ENCODE results near the gene RUVBL2. TPM values are rescaled to one million over a fixed set of nuclear protein-coding genes. Genes with fewer than 3 reads are reported as not detected.

The RUVBL2 gene
- total RNA-seq, 5 donors from 2014 or later (not counting 1 experiment from before 2014, with no cell fraction given) = 20.3 to 48.7 (median 41.4) TPM

GRCh38 chr19:49010453-49010852, 16.8 kb downstream of the RUVBL2 start:
- Mint-ChIP-seq H3K4me3 (no peak overlapping the region), H3K9me3 (no peaks in the 10 kb centered on the region), H3K27ac (no peak overlapping the region), H3K36me3 (peaks cover 9% of the 10 kb centered on the region), H3K4me1 (no peaks in the 10 kb centered on the region), H3K27me3 (no peaks in the 10 kb centered on the region)
- ChIA-PET POLR2A (no interaction called here), CTCF (interaction anchor here in 1 of 2 donors (0.6 to 1.0 kb wide), 2 partner anchors 17 to 132 kb away, joined by 3 to 7 read pairs; partner anchors contain the start of genes GYS1 and RUVBL2)
- WGBS (ENCODE audit: insufficient coverage) = 94% methylated on average over 13 of the region's 18 CpGs
- Histone ChIP-seq H3K27ac (ENCODE audit: low read length) (no peak overlapping the region), H3K27me3 (replicated peaks in 1 of 2; ENCODE audit: control insufficient read depth in 2 of 2, extremely low read depth in 1 of 2, insufficient read depth in 2 of 2, low read length in 1 of 2) (no peaks in the 10 kb centered on the region), H3K36me3 (ENCODE audit: control insufficient read depth in 2 of 2, extremely low read depth in 1 of 2, insufficient read depth in 1 of 2, low read length in 1 of 2) (peaks cover 26 to 30% of the 10 kb centered on the region in 2 donors), H3K4me3 (ENCODE audit: control insufficient read depth in 1 of 2, extremely low read depth in 1 of 2, low read length in 1 of 2) (no peak overlapping the region), H3K9me3 (no peaks in the 10 kb centered on the region), H3K4me1 (ENCODE audit: control insufficient read depth in 1 of 2, extremely low read depth in 1 of 2, insufficient read depth in 2 of 2, low read length in 2 of 2) (no peaks in the 10 kb centered on the region)
- ATAC-seq (replicated peaks in 1 of 4) (no peak), DNase-seq (no peak)

- H3K27me3 ChIP-seq (replicated peaks in 1 of 2; ENCODE audit: control insufficient read depth in 2 of 2, extremely low read depth in 1 of 2, insufficient read depth in 2 of 2, low read length in 1 of 2) = no peaks in the 10 kb centered on the region
- H3K27ac ChIP-seq (ENCODE audit: low read length) = no peak overlapping the region
- H3K4me3 Mint-ChIP-seq = no peak overlapping the region
- H3K4me1 ChIP-seq (ENCODE audit: control insufficient read depth in 1 of 2, extremely low read depth in 1 of 2, insufficient read depth in 2 of 2, low read length in 2 of 2) = no peaks in the 10 kb centered on the region
- H3K4me3 ChIP-seq (ENCODE audit: control insufficient read depth in 1 of 2, extremely low read depth in 1 of 2, low read length in 1 of 2) = no peak overlapping the region
- H3K27me3 Mint-ChIP-seq = no peaks in the 10 kb centered on the region
- peaks cover 25 to 27% of the 10 kb centered on the region in 2 donors for H3K36me3 ChIP-seq (ENCODE audit: control insufficient read depth in 2 of 2, extremely low read depth in 1 of 2, insufficient read depth in 1 of 2, low read length in 1 of 2)
- WGBS (ENCODE audit: insufficient coverage) = 91% methylated on average over 12 of the region's 17 CpGs
- H3K4me1 Mint-ChIP-seq = no peaks in the 10 kb centered on the region
- DNase-seq = no peak
- no peaks in the 10 kb centered on the region for H3K9me3 ChIP-seq
- H3K27ac Mint-ChIP-seq = no peak overlapping the region
- POLR2A ChIA-PET = no interaction called here
- peaks cover 8% of the 10 kb centered on the region for H3K36me3 Mint-ChIP-seq
- no peaks in the 10 kb centered on the region for H3K9me3 Mint-ChIP-seq
- no peak for ATAC-seq (replicated peaks in 1 of 4)
- CTCF ChIA-PET = no interaction called here
These were observed 17.5 kb downstream of the RUVBL2 start for GRCh38 chr19:49011194-49011593.

- no peaks in the 10 kb centered on the region for H3K9me3 Mint-ChIP-seq
- ChIA-PET POLR2A (no interaction called here), CTCF (interaction anchor here in 1 of 2 donors (0.9 kb wide), 1 partner anchor 21 kb away, joined by 3 read pairs; the partner anchor contains the start of genes GYS1 and RUVBL2)
- peaks cover 6 to 13% (median 8%) of the 10 kb centered on the region in 3 donors for H3K4me1 Mint-ChIP-seq
- no peak overlapping the region for H3K27ac ChIP-seq (ENCODE audit: low read length)
- peaks cover 12 to 22% of the 10 kb centered on the region in 2 donors for H3K36me3 ChIP-seq (ENCODE audit: control insufficient read depth in 2 of 2, extremely low read depth in 1 of 2, insufficient read depth in 1 of 2, low read length in 1 of 2)
- peaks cover 0 to 6% of the 10 kb centered on the region in 2 donors for H3K27me3 Mint-ChIP-seq
- H3K27me3 ChIP-seq (replicated peaks in 1 of 2; ENCODE audit: control insufficient read depth in 2 of 2, extremely low read depth in 1 of 2, insufficient read depth in 2 of 2, low read length in 1 of 2) = peaks cover 0 to 4% of the 10 kb centered on the region in 2 experiments
- no peak overlapping the region for H3K4me3 Mint-ChIP-seq
- H3K4me1 ChIP-seq (ENCODE audit: control insufficient read depth in 1 of 2, extremely low read depth in 1 of 2, insufficient read depth in 2 of 2, low read length in 2 of 2) = peaks cover 7 to 22% of the 10 kb centered on the region in 2 experiments
- H3K9me3 ChIP-seq = no peaks in the 10 kb centered on the region
- no peak overlapping the region for H3K4me3 ChIP-seq (ENCODE audit: control insufficient read depth in 1 of 2, extremely low read depth in 1 of 2, low read length in 1 of 2)
- H3K36me3 Mint-ChIP-seq = peaks cover 3% of the 10 kb centered on the region
- WGBS (ENCODE audit: insufficient coverage) = 97% methylated on average over 30 of the region's 32 CpGs
- no peak for ATAC-seq (replicated peaks in 1 of 4)
- no peak for DNase-seq
- H3K27ac Mint-ChIP-seq = no peak overlapping the region
These were observed 20.6 kb downstream of the RUVBL2 start for GRCh38 chr19:49014123-49014869.

GRCh38 chr19:49014870-49015255, 21.2 kb downstream of the RUVBL2 start:
- no peak for ATAC-seq (replicated peaks in 1 of 4)
- Mint-ChIP-seq H3K36me3 (peaks cover 3% of the 10 kb centered on the region), H3K4me1 (peaks cover 12 to 17% (median 12%) of the 10 kb centered on the region in 3 donors), H3K27ac (no peak overlapping the region), H3K9me3 (no peaks in the 10 kb centered on the region), H3K27me3 (peaks cover 0 to 6% of the 10 kb centered on the region in 2 donors), H3K4me3 (no peak overlapping the region)
- WGBS (ENCODE audit: insufficient coverage) = 90% methylated on average over 17 of the region's 18 CpGs
- Histone ChIP-seq H3K36me3 (ENCODE audit: control insufficient read depth in 2 of 2, extremely low read depth in 1 of 2, insufficient read depth in 1 of 2, low read length in 1 of 2) (peaks cover 7 to 19% of the 10 kb centered on the region in 2 donors), H3K9me3 (no peaks in the 10 kb centered on the region), H3K27me3 (replicated peaks in 1 of 2; ENCODE audit: control insufficient read depth in 2 of 2, extremely low read depth in 1 of 2, insufficient read depth in 2 of 2, low read length in 1 of 2) (peaks cover 0 to 10% of the 10 kb centered on the region in 2 experiments), H3K4me1 (ENCODE audit: control insufficient read depth in 1 of 2, extremely low read depth in 1 of 2, insufficient read depth in 2 of 2, low read length in 2 of 2) (peaks cover 7 to 27% of the 10 kb centered on the region in 2 experiments), H3K27ac (ENCODE audit: low read length) (no peak overlapping the region), H3K4me3 (ENCODE audit: control insufficient read depth in 1 of 2, extremely low read depth in 1 of 2, low read length in 1 of 2) (no peak overlapping the region)
- no peak for DNase-seq
- CTCF ChIA-PET = no interaction called here
- POLR2A ChIA-PET = no interaction called here

- WGBS (ENCODE audit: insufficient coverage) = 89% methylated on average over 7 of the region's 29 CpGs
- H3K9me3 ChIP-seq = no peaks in the 10 kb centered on the region
- no peak overlapping the region for H3K27ac ChIP-seq (ENCODE audit: low read length)
- ChIA-PET CTCF (no interaction called here), POLR2A (no interaction called here)
- H3K9me3 Mint-ChIP-seq = no peaks in the 10 kb centered on the region
- peaks cover 0 to 6% of the 10 kb centered on the region in 2 donors for H3K27me3 Mint-ChIP-seq
- H3K27me3 ChIP-seq (replicated peaks in 1 of 2; ENCODE audit: control insufficient read depth in 2 of 2, extremely low read depth in 1 of 2, insufficient read depth in 2 of 2, low read length in 1 of 2) = peaks cover 0 to 15% of the 10 kb centered on the region in 2 experiments
- no peak overlapping the region for H3K27ac Mint-ChIP-seq
- H3K4me3 Mint-ChIP-seq = peak overlapping the region in 1 of 3 donors; percentile 43
- H3K36me3 ChIP-seq (ENCODE audit: control insufficient read depth in 2 of 2, extremely low read depth in 1 of 2, insufficient read depth in 1 of 2, low read length in 1 of 2) = peaks cover 5 to 14% of the 10 kb centered on the region in 2 donors
- ATAC-seq (replicated peaks in 1 of 4) (no peak), DNase-seq (no peak)
- no peaks in the 10 kb centered on the region for H3K36me3 Mint-ChIP-seq
- peaks cover 18 to 29% (median 23%) of the 10 kb centered on the region in 3 donors for H3K4me1 Mint-ChIP-seq
- peaks cover 7 to 33% of the 10 kb centered on the region in 2 experiments for H3K4me1 ChIP-seq (ENCODE audit: control insufficient read depth in 1 of 2, extremely low read depth in 1 of 2, insufficient read depth in 2 of 2, low read length in 2 of 2)
- no peak overlapping the region for H3K4me3 ChIP-seq (ENCODE audit: control insufficient read depth in 1 of 2, extremely low read depth in 1 of 2, low read length in 1 of 2)
These were observed 22.6 kb downstream of the RUVBL2 start for GRCh38 chr19:49016067-49016839.

- peaks cover 7 to 33% of the 10 kb centered on the region in 2 experiments for H3K4me1 ChIP-seq (ENCODE audit: control insufficient read depth in 1 of 2, extremely low read depth in 1 of 2, insufficient read depth in 2 of 2, low read length in 2 of 2)
- peak within 1 kb of the TSS in 1 of 2 donors; percentile 28 for H3K27ac Mint-ChIP-seq
- H3K4me3 ChIP-seq (ENCODE audit: control insufficient read depth in 1 of 2, extremely low read depth in 1 of 2, low read length in 1 of 2) = peak within 1 kb of the TSS; percentile 64 to 68
- 91% methylated on average over 4 of the region's 17 CpGs for WGBS (ENCODE audit: insufficient coverage)
- no peaks in the 10 kb centered on the region for H3K9me3 Mint-ChIP-seq
- H3K36me3 Mint-ChIP-seq = no peaks in the 10 kb centered on the region
- ChIA-PET CTCF (interaction anchor here (0.6 to 2.9 kb wide), 3 partner anchors 17 to 1556 kb away, joined by 5 to 15 read pairs (median 6); partner anchors contain the start of genes GYS1 (in 1 of the 2) and RUVBL2 (in 1 of the 2)), POLR2A (no interaction called here)
- ATAC-seq (replicated peaks in 1 of 4) (no peak), DNase-seq (no peak)
- peaks cover 0 to 15% of the 10 kb centered on the region in 2 experiments for H3K27me3 ChIP-seq (replicated peaks in 1 of 2; ENCODE audit: control insufficient read depth in 2 of 2, extremely low read depth in 1 of 2, insufficient read depth in 2 of 2, low read length in 1 of 2)
- H3K4me3 Mint-ChIP-seq = peak within 1 kb of the TSS; percentile 83 to 95 (median 86)
- peaks cover 3 to 5% of the 10 kb centered on the region in 2 donors for H3K36me3 ChIP-seq (ENCODE audit: control insufficient read depth in 2 of 2, extremely low read depth in 1 of 2, insufficient read depth in 1 of 2, low read length in 1 of 2)
- H3K9me3 ChIP-seq = no peaks in the 10 kb centered on the region
- H3K27ac ChIP-seq (ENCODE audit: low read length) = peak within 1 kb of the TSS; percentile 49
- H3K27me3 Mint-ChIP-seq = peaks cover 0 to 6% of the 10 kb centered on the region in 2 donors
- H3K4me1 Mint-ChIP-seq = peaks cover 19 to 32% (median 25%) of the 10 kb centered on the region in 3 donors
These were observed 23.5 kb downstream of the RUVBL2 start, which contains the start of gene LHB for GRCh38 chr19:49017041-49017665. LHB (minus strand) TSS chr19:49017091; CDS start chr19:49017081, 10 bp downstream.
